GM19467 (cell line): ENCODE results near the gene ERC1.
"Not testable (repeated sequence)": the region's sequence is repeated elsewhere in the genome, so short reads cannot be mapped to it uniquely, and the experiment has no call there.

Experiments used
- ATAC-seq: cut with Tn5 transposase; IDR thresholded peaks from one replicate; pipeline ENCODE4 v1.9.1; 2021; ENCODE audit warnings: mild to moderate bottlenecking, moderate library complexity; ENCODE audit not compliant: unreplicated experiment

The ERC1 gene

GRCh38 chr12:1069846-1070245, 78.8 kb downstream of the ERC1 start:
- no peak for ATAC-seq

DNA sequence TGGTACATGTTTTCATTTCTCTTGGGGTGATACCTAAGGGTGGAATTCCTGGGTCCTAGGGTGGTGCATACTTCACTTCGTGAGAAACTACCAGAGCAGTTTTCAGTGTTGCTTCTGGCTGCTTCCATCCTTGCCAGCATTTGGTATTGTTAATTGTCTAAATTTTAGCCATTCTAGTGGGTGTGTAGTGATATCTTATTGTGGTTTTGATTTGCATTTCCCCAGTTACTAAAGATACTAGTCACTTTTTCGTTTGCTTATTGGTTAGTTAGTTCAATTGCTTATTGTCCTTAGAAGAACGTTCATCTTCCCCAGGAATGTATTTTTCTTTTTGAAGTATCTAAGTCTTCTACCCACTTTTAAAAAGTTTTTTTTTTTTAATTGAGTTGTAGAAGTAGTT, 80.2 kb downstream of the ERC1 start:
- no peak for ATAC-seq

- no peak for ATAC-seq
These were observed 82.6 kb downstream of the ERC1 start for GRCh38 chr12:1073652-1074051.

DNA sequence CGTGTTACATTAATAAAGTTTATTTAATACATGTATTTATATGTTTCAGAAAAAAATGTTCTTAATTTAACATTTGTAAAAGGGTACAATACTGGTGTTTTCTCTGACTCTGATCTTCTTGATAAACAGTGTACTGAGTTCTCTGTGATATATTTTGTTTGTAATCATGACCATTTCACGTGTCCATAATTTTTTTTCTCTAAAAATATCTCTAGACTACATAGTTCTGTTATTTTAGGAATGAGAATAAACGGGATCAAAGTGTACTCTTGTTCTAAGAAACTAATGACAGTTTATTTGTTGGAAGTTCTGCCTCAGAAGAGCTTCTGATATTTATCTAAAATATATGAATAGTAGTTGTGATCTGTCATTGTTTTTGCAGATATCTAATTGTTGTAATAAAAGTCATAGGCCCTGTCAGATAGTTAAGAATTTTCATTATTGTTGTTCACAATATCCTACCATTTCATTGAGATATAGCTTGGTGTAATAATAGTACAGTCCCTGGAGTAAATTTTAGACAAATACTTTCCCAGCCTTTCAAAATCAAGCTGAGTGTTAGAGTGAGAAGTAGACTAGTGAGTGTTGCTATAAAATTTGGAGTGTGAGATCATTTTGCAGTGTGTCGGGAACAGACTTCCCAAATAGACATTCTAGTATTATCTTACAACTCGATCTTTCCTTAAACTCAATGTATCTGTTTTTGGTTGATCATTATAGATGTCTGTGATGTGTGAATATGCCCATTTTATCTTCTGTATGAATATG, 86.2 kb downstream of the ERC1 start:
- ATAC-seq, result no peak

DNA sequence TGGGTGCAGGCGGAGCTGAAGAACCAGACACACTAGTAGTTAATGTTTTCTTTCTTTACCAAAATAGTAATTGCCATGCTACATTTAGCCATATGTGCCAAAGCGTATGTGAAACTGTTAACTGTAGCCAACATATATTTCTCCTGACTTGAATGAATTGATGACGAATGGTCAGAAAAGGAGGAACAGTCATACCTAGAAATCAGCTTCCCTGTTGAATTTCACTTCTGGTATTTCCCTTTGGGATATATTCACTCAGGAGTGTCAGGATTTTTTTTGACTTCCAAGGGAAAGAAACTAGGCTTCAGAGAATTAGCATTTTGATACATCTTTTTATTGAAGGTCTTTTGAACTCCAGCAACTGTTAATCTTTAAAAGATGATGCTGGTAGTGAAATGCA, 87.0 kb downstream of the ERC1 start:
- no peak for ATAC-seq

- no peak for ATAC-seq
These were observed 89.6 kb downstream of the ERC1 start for GRCh38 chr12:1080520-1081223.

GRCh38 chr12:1083151-1083888, 92.3 kb downstream of the ERC1 start:
- no peak for ATAC-seq

- ATAC-seq, result no peak
These were observed 92.9 kb downstream of the ERC1 start for GRCh38 chr12:1083889-1084262.

- ATAC-seq, result no peak
These were observed 100.3 kb downstream of the ERC1 start for GRCh38 chr12:1091350-1091749.

DNA sequence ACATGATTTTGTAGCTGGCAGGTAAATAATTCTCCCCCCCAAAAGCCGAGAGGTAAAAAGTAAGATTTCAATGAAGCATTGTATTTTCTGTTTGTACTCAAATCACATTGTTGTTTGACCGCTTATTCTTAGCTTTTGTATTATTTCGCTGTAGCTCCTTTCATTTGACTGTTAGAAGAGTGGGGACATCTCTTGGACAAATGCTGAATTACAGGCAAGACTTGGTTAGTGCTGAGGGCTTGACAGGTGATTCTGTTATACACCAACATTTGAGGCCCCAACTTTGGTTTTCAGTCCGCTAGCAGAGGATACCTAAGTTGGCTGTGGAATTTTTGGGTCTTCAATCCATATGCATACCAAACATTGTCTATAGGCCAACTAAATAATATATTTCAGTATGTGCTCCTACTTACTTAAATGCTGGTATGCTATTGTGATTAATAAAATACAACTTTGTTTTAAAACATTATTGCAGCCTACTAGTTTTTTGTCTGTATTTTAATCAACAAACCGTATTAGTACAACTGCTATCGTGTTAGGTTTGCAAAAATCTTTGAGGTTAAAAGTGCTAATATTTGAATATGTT, 102.2 kb downstream of the ERC1 start:
- ATAC-seq, result no peak

GRCh38 chr12:1094714-1095113, 103.7 kb downstream of the ERC1 start:
- no peak for ATAC-seq

- no peak for ATAC-seq
These were observed 108.1 kb downstream of the ERC1 start for GRCh38 chr12:1099158-1099557.

- ATAC-seq, result not testable (repeated sequence)
These were observed 108.6 kb downstream of the ERC1 start for GRCh38 chr12:1099618-1100017.

DNA sequence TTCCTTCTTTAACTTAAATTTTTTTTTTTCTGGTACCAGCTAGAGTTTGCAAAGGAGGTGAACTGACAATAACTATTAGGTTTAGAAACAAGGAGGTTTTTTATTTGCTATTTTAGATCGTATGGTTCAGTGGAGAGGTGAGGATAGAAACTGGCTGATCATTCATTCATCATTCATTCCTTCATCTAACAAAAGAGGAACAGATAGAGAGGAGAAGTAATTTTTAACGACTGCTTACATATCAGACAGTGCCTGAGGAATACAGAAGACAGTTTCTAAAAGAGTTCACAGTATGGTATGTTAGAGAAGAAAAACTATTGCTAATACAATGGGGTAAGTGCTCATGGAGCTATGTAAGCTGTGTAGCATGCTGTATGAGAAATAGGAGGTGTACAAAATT, 111.1 kb downstream of the ERC1 start:
- ATAC-seq, result no peak

DNA sequence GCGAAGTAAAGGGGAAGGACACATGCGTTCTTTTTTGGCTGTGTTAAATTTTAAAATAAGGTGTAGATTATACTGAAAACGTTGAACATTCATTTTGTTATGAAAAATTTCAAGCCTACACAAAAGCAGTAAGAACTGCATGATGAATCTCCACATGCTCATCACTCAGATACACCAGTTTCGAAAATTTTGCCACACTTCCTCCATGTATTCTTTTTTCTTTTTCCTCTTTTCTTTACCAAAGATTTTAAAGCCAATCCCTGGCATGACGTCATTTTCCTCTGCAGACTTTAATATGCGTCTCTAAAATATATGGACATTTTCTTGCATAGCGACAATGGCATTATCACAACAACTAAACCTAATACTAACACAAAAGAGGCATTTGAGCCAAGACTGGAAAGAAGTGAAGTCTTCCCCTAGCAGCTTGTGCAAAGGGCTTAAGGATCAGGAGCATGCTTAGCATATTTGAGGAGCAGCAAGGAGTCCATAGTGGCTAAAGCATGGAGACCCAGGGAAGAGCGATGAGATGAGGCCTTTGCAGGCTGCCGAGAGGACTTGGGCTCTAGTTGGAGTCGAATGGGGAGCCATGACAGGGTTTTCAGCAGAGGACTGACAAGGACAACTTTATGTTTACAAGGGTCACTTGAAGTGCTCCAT, 111.9 kb downstream of the ERC1 start:
- ATAC-seq, result no peak

GRCh38 chr12:1103632-1104031, 112.6 kb downstream of the ERC1 start:
- no peak for ATAC-seq

DNA sequence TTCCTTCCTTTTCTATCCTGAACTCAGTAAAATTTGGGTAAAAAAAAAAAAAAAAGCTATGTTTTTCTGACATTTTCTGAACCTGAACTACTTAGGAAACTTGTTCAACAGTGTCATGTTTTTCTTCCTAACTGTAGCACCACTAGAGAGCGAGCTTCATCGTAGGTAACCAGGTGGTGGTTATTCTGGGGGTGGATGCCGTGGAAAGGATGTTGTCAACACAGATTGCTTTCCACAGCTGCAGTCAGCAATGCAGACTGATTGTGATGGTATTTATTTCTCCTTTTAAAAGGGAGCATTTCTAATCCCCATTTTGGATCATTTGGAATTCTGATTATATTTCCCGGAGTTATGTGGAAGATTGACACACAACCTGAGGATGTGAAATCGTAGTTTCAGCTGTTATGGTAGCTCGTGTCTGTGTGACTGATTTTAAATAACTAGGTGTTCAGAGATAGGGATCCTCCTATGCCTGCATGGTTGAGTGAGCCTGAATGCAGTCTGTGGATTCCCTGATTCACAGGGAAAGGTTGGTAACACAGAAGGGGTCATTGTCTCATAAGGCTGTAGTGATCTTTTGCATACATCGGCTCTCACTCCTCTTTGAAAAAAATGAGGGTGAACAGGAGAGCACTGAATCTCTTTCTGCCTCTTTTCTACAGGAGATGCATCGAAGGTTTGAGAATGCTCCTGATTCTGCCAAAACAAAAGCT, 113.2 kb downstream of the ERC1 start:
- no peak for ATAC-seq

DNA sequence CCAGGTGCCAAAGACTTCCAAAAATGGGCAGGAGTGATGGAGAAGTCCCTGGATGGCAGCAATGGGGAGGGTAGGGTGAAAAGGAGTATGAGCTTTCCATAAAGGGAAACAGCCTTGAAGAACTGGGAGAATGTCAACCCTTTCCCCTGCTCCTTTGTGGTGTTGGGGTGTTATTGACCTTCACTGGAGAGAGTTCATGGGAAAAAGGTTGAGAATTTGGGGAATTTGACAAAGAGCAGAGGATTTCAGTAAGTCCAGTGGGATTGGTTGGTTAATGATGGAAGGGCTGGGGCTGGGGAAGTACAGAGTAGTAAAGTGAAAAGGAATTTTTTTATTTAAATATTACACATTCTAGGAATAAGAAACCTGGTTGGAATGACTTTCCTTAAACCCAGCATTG, 116.6 kb downstream of the ERC1 start:
- ATAC-seq, result no peak

- peak; percentile 71 for ATAC-seq
These were observed 117.3 kb downstream of the ERC1 start for GRCh38 chr12:1108276-1108675.

GRCh38 chr12:1115484-1116231, 124.6 kb downstream of the ERC1 start:
- no peak for ATAC-seq
